ENCODE results near the gene ANKRD42.

ANKRD42 gene

GRCh38 chr11:83193315-83194280, at the start of gene ANKRD42:
Gene ANKRD42, plus strand, starts transcription at chr11:83193712. Its CDS starts 959 bp downstream, at chr11:83194671.
- peak; percentile 96 to 97 for DNase-seq

- DNase-seq: no peak
Measured at GRCh38 chr11:83147895-83148294, 45.6 kb upstream of the ANKRD42 start.

GRCh38 chr11:83150450-83150849, 43.1 kb upstream of the ANKRD42 start:
- DNase-seq: no peak

- DNase-seq: no peak
Measured at GRCh38 chr11:83151274-83151977, 42.1 kb upstream of the ANKRD42 start.

- DNase-seq: no peak
Measured at GRCh38 chr11:83152264-83152663, 41.2 kb upstream of the ANKRD42 start.

GRCh38 chr11:83153764-83154163, 39.7 kb upstream of the ANKRD42 start:
- DNase-seq: no peak

GRCh38 chr11:83156144-83156995, 37.1 kb upstream of the ANKRD42 start:
- DNase-seq: peak; percentile 99

- no peak for DNase-seq
Measured at GRCh38 chr11:83156996-83157593, 36.4 kb upstream of the ANKRD42 start, which contains the start of gene PCF11. Gene PCF11, plus strand, starts transcription at chr11:83157131. Its CDS starts 309 bp downstream, at chr11:83157440.

GRCh38 chr11:83157594-83158356, 35.7 kb upstream of the ANKRD42 start:
- peak; percentile 47 to 69 for DNase-seq

- DNase-seq: peak in 1 of 2 experiments; percentile 63
Measured at GRCh38 chr11:83158357-83158786, 35.1 kb upstream of the ANKRD42 start.

GRCh38 chr11:83158965-83159901, 34.3 kb upstream of the ANKRD42 start:
- no peak for DNase-seq

GRCh38 chr11:83159902-83160865, 33.3 kb upstream of the ANKRD42 start:
- no peak for DNase-seq

- no peak for DNase-seq
Measured at GRCh38 chr11:83161610-83162199, 31.8 kb upstream of the ANKRD42 start.

- no peak for DNase-seq
Measured at GRCh38 chr11:83162377-83162776, 31.1 kb upstream of the ANKRD42 start.

GRCh38 chr11:83166193-83166866, 27.2 kb upstream of the ANKRD42 start:
- DNase-seq: no peak

- DNase-seq: no peak
Measured at GRCh38 chr11:83168756-83169155, 24.8 kb upstream of the ANKRD42 start.

- DNase-seq: no peak
Measured at GRCh38 chr11:83170865-83171264, 22.6 kb upstream of the ANKRD42 start.

- no peak for DNase-seq
Measured at GRCh38 chr11:83172551-83172950, 21.0 kb upstream of the ANKRD42 start.
